TTC549 (cell line): ENCODE data around the gene ENTPD3.
"Not testable (repeated sequence)": the region's sequence is repeated elsewhere in the genome, so short reads cannot be mapped to it uniquely, and the experiment has no call there.

Experiments
- FAIRE-seq: peaks from 2 replicates; lab custom pipeline; 2012; peaks lifted over from hg19 to GRCh38; lab: Jason Lieb, UNC

The ENTPD3 gene

DNA sequence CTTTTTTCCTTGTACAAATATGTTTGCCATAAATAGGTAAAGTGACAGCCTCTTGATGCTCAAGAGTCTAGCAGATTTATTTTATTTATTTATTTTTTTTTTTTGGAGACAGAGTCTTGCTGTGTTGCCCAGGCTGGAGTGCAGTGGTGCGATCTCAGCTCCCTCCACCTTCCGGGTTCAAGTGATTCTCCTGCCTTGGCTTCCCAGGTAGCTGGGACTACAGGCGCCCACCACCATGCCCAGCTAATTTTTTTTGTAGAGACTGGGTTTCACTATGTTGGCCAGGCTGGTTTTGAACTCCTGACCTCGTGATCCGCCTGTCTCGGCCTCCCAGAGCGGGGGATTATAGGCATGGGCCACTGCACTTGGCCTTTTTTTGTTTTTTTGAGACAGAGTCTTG is 75.9 kb downstream of the ENTPD3 start:
- FAIRE-seq = not testable (repeated sequence)

DNA sequence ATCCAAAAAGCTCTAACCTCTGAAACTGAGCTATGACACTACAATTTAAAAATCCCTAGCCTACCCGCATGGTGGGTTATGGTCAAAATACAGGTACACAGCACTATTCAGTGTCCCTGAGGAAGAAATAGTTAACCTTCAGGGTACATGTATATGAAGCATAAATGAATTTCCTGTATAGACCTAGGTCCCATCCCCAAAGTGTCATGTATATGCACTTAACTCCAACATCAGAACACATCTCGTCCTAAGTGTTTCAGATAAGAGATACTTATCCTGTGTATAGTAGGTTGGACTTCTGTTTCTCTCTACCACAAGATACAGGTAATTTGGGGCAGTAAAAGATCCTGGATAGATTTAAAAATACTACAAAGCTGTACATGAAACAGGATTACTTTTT is 76.6 kb downstream of the ENTPD3 start:
- FAIRE-seq = no peak

DNA sequence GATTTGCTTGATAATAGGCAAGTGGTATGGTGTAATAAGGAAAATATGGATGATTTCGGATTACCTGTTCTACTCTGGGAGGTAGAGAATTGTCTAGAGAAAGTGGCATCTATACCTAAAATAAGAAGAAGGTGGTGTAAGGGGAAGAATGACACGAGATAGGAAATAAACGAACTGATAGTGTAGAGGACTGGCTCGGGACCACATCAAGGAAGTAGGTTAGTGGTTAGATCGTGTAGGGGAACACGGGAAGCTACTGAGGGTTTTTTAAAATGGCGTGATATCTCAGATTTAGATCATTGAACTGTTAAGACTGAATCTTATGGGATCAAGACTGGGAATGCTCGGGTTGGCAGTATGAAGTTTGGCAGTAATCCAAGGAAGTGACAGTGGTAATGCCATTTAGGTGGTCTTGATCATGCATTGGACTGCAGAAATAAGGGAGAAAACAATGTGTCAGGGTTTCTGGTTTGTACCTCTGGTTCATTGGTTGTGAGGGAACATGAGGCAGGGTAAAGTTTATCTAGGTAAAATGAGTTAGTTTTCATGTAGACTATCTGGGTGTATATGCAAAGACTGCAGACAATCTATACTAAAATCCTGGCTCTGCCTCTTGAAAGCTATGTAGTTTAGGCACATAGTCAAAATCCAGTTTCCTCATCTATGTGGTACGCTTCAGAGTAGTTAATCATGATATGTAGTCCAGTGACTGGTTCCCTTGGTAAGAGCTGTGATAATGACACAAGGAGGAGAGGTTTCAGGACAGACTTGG is 77.5 kb downstream of the ENTPD3 start:
- FAIRE-seq = no peak

DNA sequence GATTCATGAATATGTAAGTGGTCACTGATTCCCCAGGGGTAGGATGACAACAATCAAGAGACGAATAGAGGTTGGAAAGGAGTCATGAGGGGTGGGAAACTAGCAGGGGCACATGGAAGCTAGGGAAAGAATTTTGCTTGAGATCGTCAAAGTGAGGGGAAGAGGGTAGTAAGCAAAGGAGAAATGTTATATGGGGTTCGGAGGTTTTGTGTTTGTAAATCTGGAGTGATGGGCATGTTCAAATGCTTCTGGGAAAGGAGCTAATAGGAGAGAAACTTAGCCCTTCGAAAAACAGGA is 78.1 kb downstream of the ENTPD3 start:
- FAIRE-seq = no peak

DNA sequence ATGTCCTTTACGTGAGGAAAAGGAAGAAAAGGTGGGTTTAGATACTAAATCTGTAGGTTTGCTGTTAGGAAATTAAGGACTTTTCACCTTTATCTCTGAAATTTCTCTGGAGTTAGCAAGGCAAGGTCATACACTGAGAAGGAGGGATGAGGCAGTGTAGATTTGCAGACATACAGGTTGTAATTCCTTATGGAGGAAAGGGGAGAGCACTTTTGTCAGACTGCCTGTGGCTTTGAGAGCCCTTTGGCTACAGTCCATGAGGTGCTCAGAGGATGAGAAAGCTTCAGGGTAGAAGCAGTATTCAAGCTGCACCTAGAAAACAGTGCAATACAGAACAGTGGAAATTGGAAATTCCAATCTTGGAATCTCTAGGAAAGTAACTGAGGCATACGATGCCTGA is 78.5 kb downstream of the ENTPD3 start:
- no peak for FAIRE-seq

DNA sequence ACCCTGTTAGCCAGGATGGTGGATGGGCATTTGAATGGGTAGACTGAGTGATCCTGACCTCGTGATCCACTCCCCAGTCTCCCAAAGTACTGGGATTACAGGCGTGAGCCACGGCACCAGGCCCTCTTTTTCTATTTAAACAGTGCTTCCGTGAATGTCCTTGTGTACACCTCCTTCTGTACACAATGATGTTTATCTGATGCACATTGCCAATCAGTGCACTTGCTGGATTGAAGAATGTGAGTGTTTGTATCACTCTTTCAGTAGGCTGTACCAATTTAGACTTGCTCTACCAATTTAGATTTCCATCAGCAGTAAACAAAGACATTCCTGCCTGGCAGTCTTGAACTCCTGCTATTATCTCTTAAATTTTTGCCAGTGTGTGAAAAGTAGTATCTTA is 81.0 kb downstream of the ENTPD3 start:
- no peak for FAIRE-seq

DNA sequence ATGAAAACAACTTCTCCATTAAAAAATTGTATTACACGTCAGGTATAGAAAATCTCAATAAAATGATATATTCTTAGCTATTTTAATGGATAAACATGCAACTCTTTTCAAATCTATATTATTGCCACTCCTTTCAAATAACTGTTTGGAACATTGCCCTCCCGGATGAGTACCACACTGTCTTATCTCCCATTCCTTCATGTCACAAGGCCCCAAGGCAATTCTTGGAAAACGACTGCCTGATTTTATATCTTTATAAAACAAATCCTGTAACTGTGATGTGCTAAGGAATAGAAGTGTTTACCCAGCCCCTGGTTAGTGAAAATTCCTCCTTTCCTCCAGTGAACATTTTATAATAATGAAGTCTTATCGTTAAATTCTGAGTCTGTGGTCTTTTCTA is 83.7 kb downstream of the ENTPD3 start:
- FAIRE-seq = no peak

DNA sequence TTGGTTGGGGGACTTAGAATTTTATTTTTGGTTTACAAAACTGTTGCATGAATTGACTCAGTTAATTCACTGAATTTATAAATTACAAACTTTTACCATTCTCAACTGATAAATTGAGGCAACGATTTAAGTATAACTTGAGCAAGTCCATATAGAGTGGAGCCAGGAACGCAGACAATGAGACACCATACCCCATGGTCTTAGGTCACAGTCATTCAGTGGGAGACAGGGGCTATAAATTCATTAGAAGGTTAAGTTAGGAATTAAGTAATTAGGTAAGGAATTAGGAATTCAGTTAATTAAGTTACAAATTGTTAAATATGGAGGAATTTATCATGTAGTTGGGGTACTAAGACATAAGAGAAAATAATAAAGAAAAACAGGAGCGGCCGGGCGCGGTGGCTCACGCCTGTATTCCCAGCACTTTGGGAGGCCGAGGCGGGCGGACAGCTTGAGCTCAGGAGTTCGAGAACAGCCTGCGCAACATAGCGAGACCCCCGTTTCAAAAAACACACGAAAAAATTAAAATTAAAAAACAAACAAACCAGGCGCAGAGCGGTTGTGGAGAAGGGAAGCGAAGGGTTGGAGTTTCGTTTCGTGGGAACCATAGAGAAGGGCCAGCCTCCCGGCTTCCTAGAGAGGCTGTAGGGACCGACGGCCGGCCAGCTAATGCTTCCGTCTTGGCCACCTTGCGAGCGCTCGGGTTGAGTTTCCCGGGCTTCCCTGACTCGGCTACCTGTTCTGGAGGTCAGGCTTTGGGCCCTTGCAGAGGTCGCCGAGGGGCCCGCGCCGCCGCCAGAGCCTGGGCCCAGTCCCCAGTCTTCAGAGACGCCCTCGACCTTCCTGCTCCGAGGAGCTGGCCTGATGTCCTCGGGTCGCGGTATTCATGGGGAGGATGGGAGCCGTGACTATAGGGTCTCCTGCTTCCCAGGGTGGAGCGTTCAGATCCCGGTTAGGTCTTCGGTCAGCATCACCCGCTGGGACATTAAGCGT is 89.8 kb downstream of the ENTPD3 start, which contains the start of gene ZNF619:
Gene ZNF619, plus strand, starts transcription at position 645 of the 993 bp plus-strand sequence. CDS start 858 bp downstream, outside the sequence.
- FAIRE-seq = no peak

DNA sequence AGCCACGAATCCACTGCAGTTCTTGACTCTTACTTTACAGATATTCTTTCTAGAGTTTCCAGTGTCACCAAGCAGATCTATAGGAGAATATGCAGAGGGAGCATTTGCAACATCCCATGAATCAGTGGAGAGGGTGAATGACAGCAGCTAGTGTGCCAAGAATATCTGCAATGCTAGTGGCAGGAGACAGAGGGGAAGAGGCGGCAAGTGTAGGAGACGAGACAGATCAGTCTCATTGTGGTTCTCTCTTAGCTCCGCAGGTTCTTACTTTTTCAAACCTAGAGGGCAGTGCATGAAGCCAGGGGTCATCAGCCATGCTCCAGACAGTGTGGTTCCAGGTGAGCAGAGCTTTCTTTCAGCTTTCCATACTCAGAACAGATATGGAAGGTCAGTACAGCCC is 90.7 kb downstream of the ENTPD3 start:
- FAIRE-seq = no peak
